Loucy (cell line): ENCODE results near the gene DLGAP4.

Experiments used
- CTCF ChIP-seq: fragments of 200-600 bp; sonication (generic); conservative IDR thresholded peaks from 2 replicates; pipeline ENCODE4 v1.5.1; 2014; ENCODE audit warnings: mild to moderate bottlenecking, antibody characterized with exemption, low read length
- EZH2phosphoT487 ChIP-seq: fragments of 200-600 bp; IDR thresholded peaks from 2 replicates; pipeline ENCODE4 v1.6.1; 2018; ENCODE audit warnings: antibody characterized with exemption, mild to moderate bottlenecking, moderate library complexity, borderline replicate concordance

GRCh38 chr20:36541227-36541767 is 235.2 kb downstream of the DLGAP4 start, which contains the start of gene MYL9:
- TF ChIP-seq CTCF (no peak), EZH2phosphoT487 (no peak)
